HepG2 (cell line): ENCODE measurements around the gene ARL6. TPM values are rescaled to one million over a fixed set of nuclear protein-coding genes. Genes with fewer than 3 reads are reported as not detected.

Experiments used
- ATAC-seq: fragments of 200-7000 bp; cut with Tn5 transposase; 3 replicates; pipeline ENCODE4 v1.9.1; 2020; ENCODE audit warnings: mild to moderate bottlenecking, moderate library complexity
- BruUV-seq: library from RNA; stranded (reverse); fragments of 400-500 nt; replicated peaks from 2 replicates; lab custom pipeline; 2021; lab: Mats Ljungman, UMichigan
- CTCF ChIA-PET: fragments of 300-600 bp; formaldehyde crosslinking; extraction: SDS; loops from one replicate; lab custom pipeline; 2021; ENCODE audit warnings: low total read pairs, inconsistent platforms, low intra/inter-chr PET ratio; lab: Yijun Ruan, JAX
- POLR2A ChIA-PET: fragments of 350-600 bp; sonication (Branson Sonifier 250); formaldehyde crosslinking; loops from one replicate; lab custom pipeline; 2020; ENCODE audit warnings: antibody characterized with exemption, inconsistent platforms; lab: Yijun Ruan, JAX
- DNase-seq: peaks from one replicate; pipeline ENCODE4 v3.0.0-alpha.2; 2015; ENCODE audit warnings: low spot score
- FAIRE-seq: peaks from 3 replicates; lab custom pipeline; 2011; peaks lifted over from hg19 to GRCh38; lab: Jason Lieb, UNC
- H2AFZ ChIP-seq: one replicate; pipeline ENCODE4 v1.6.1; 2011; ENCODE audit warnings: low read length, inconsistent platforms
- H3K27ac ChIP-seq: fragments of 300-600 bp; 3 replicates; pipeline ENCODE4 v1.8.0; 2011; ENCODE audit warnings: mixed run types, mild to moderate bottlenecking, mixed read lengths, low read length, inconsistent platforms; ENCODE audit not compliant: insufficient read depth; ENCODE audit errors: extremely low read length
- H3K27me3 ChIP-seq, 2 experiments: fragments of 200-600 bp in 1 of 2; 2 replicates in 1 of 2; 3 replicates in 1 of 2; pipeline versions ENCODE4 v1.6.0 to v1.8.0; 2011; ENCODE audit warnings: low read length in 2 of 2, mild to moderate bottlenecking in 2 of 2, moderate library complexity in 2 of 2, inconsistent platforms in 1 of 2; ENCODE audit not compliant: insufficient read depth in 2 of 2, control insufficient read depth in 1 of 2
- H3K36me3 ChIP-seq, 2 experiments: fragments of 200-600 bp in 1 of 2; replicated peaks in 1 of 2; 2 replicates in 1 of 2; 3 replicates in 1 of 2; pipeline versions ENCODE4 v1.5.1 to v1.8.0; 2011; ENCODE audit warnings: low read length in 2 of 2, inconsistent platforms in 1 of 2; ENCODE audit not compliant: insufficient read depth in 2 of 2, control insufficient read depth in 1 of 2
- H3K4me1 ChIP-seq: 2 replicates; pipeline ENCODE4 v1.5.1; 2012; ENCODE audit warnings: low read length, inconsistent platforms; ENCODE audit not compliant: insufficient read depth
- H3K4me2 ChIP-seq: 2 replicates; pipeline ENCODE4 v1.6.0; 2011; ENCODE audit warnings: low read depth, low read length, inconsistent platforms
- H3K4me3 ChIP-seq, 3 experiments: fragments of 200-600 bp in 1 of 3; sonication (generic), shearing (Covaris generic) in 1 of 3; replicated peaks in 1 of 3; 2 replicates each; pipeline ENCODE4 v1.5.1; 2011 to 2016; ENCODE audit warnings: low read length in 3 of 3, inconsistent platforms in 2 of 3, low read depth in 2 of 3, mild to moderate bottlenecking in 2 of 3, control low read depth in 1 of 3, mixed read lengths in 1 of 3; ENCODE audit not compliant: insufficient read depth in 1 of 3
- H3K79me2 ChIP-seq: one replicate; pipeline ENCODE4 v1.6.1; 2011; ENCODE audit warnings: low read length, inconsistent platforms; ENCODE audit not compliant: insufficient read depth
- H3K9ac ChIP-seq: 2 replicates; pipeline ENCODE4 v1.6.0; 2011; ENCODE audit warnings: mild to moderate bottlenecking, low read depth, low read length, inconsistent platforms; ENCODE audit not compliant: insufficient read depth
- H3K9me3 ChIP-seq: 2 replicates; pipeline ENCODE4 v1.5.1; 2012; ENCODE audit warnings: mild to moderate bottlenecking, low read length
- H4K20me1 ChIP-seq: 2 replicates; pipeline ENCODE4 v1.6.0; 2011; ENCODE audit warnings: inconsistent platforms, mild to moderate bottlenecking, low read length, moderate library complexity; ENCODE audit not compliant: insufficient read depth
- GPN1 ChIP-seq: sonication (generic); formaldehyde crosslinking; IDR thresholded peaks from 2 replicates; pipeline ENCODE4 v1.5.1; 2020; ENCODE audit warnings: missing genetic modification reagents, borderline replicate concordance
- HIVEP1 ChIP-seq: sonication (generic); formaldehyde crosslinking; IDR thresholded peaks from 2 replicates; pipeline ENCODE4 v1.4.0; 2020; ENCODE audit warnings: mild to moderate bottlenecking, missing genetic modification reagents
- JUN ChIP-seq: sonication (generic); formaldehyde crosslinking; IDR thresholded peaks from 2 replicates; pipeline ENCODE4 v1.4.0; 2020; ENCODE audit warnings: mild to moderate bottlenecking, missing genetic modification reagents
- MAFK ChIP-seq, 2 experiments: IDR thresholded peaks in 1 of 2; conservative IDR thresholded peaks in 1 of 2; 2 replicates each; pipeline ENCODE4 v1.6.1; 2011; ENCODE audit warnings: improper control_type of control experiment in 2 of 2, low read length in 2 of 2
- POLR2G ChIP-seq: fragments of 200-400 bp; formaldehyde crosslinking; IDR thresholded peaks from 2 replicates; pipeline ENCODE4 v1.6.1; 2018; ENCODE audit warnings: mild to moderate bottlenecking, low read depth, low read length, moderate library complexity
- RELA ChIP-seq: sonication (generic); formaldehyde crosslinking; IDR thresholded peaks from 2 replicates; pipeline ENCODE4 v1.4.0; 2020; ENCODE audit warnings: missing genetic modification reagents
- SP1 ChIP-seq, 2 experiments: fragments of 450-650 bp in 1 of 2; sonication (generic) in 1 of 2; formaldehyde crosslinking in 1 of 2; IDR thresholded peaks; 2 replicates each; pipeline versions ENCODE4 v1.4.0 to v1.6.1; 2016 to 2020; ENCODE audit warnings: missing genetic modification reagents in 1 of 2
- TCF7 ChIP-seq: sonication (generic); IDR thresholded peaks from 2 replicates; pipeline ENCODE4 v1.6.1; 2016; ENCODE audit warnings: antibody characterized with exemption, low read depth
- ZBTB14 ChIP-seq: sonication (generic); formaldehyde crosslinking; IDR thresholded peaks from 2 replicates; pipeline ENCODE4 v1.4.0; 2020; ENCODE audit warnings: missing genetic modification reagents
- ZNF407 ChIP-seq: sonication (generic); formaldehyde crosslinking; IDR thresholded peaks from one replicate; pipeline ENCODE4 v1.5.1; 2020; ENCODE audit warnings: mild to moderate bottlenecking, missing genetic modification reagents; ENCODE audit errors: not compliant biosample characterization
- ZNF569 ChIP-seq: sonication (generic); formaldehyde crosslinking; IDR thresholded peaks from 2 replicates; pipeline ENCODE4 v1.5.0; 2020; ENCODE audit warnings: mild to moderate bottlenecking, missing genetic modification reagents, moderate library complexity, borderline replicate concordance
- ZNF788 ChIP-seq: sonication (generic); formaldehyde crosslinking; IDR thresholded peaks from 2 replicates; pipeline ENCODE4 v1.5.0; 2020; ENCODE audit warnings: mild to moderate bottlenecking, missing genetic modification reagents, borderline replicate concordance
- WGBS: methylation state at CpG from one replicate; pipeline ENCODE4 v1.1.6; 2017; ENCODE audit warnings: low lambda C conversion rate; 5-methylcytosine and 5-hydroxymethylcytosine counted together
- in situ Hi-C: cut with HindIII; loops from 2 replicates; pipeline ENCODE4 v1.10.0; 2017; ENCODE audit warnings: low pct_unique_long_range_greater_than_20kb; ENCODE audit not compliant: extremely low pct_ligation_motif_present
- intact Hi-C: fragments of 100-400 bp; cut with micrococcal nuclease; formaldehyde crosslinking; loops from one replicate; pipeline ENCODE4 v1.10.0; 2022; ENCODE audit not compliant: unreplicated experiment
- polyA plus RNA-seq, 8 experiments: library from polyadenylated mRNA; depleted of rRNA in 3 of 8; stranded (reverse) in 7 of 8; unstranded in 1 of 8; fragments of >200 nt; fragmentation: Illumina TruSeq in 4 of 8; extraction: Trizol in 4 of 8; gene quantifications; 2 replicates each; pipeline versions ENCODE4 v1.2.1 to v1.2.3, GENCODE V29; 2011 to 2016; ENCODE audit warnings: low read depth in 4 of 8, missing spikeins in 1 of 8, mixed read lengths in 1 of 8; ENCODE audit not compliant: insufficient read depth in 1 of 8
- total RNA-seq, 5 experiments: library from RNA; depleted of rRNA; stranded (reverse); fragments of >200 nt; fragmentation: Illumina TruSeq; extraction: Trizol; gene quantifications; 2 replicates each; pipeline ENCODE4 v1.2.3, GENCODE V29; 2016; ENCODE audit warnings: low read depth in 1 of 5
- TF ChIP-seq, protein P1 (sequence below): sonication (generic); formaldehyde crosslinking; IDR thresholded peaks from 2 replicates; pipeline ENCODE4 v1.4.0; 2020; ENCODE audit warnings: missing genetic modification reagents

The ARL6 gene
- total and polyA plus RNA-seq, 2 of the 13 experiments (the other 11 are each of a cell fraction or from before 2014, with no cell fraction given), result 1.3 to 3.7 TPM

DNA sequence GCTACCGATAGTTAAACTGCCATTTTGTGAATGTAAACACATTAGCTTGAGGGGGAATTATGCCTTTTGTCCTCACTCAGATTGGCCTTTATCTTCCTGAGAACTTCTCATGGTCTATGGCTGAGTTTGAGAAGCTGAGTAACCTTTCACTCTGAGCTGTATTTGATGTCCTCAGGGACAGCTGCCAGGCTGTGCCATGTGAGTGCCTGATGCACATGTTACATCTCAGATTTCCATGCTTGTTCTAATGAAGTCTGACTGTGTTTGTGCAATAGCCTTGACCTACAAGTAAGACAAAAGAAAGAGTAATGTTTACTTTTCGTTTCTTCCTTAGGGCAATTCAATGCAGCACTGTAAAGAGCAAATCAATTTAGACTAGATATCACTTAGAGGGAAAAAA lies 44.1 kb upstream of the ARL6 start:
- in situ Hi-C loops, result no loop called here
- TF ChIP-seq MAFK (conservative IDR thresholded peaks at IDR 0.05 in 1 of 2, IDR thresholded peaks at IDR 0.05 in 1 of 2; ENCODE audit: low read length in 2 of 2) (no peak), ZNF788 (CRISPR knock-in tag) (no peak), RELA (CRISPR knock-in tag) (no peak), ZBTB14 (no peak), TCF7 (no peak), JUN (no peak), HIVEP1 (CRISPR knock-in tag) (no peak), POLR2G (no peak), SP1 (IDR thresholded peaks at IDR 0.05) (no peak), SP1 (CRISPR knock-in tag; IDR thresholded peaks at IDR 0.05) (no peak), ZNF569 (no peak), ZNF407 (CRISPR knock-in tag) (no peak), GPN1 (CRISPR knock-in tag) (no peak)
- TF ChIP-seq, protein P1, sequence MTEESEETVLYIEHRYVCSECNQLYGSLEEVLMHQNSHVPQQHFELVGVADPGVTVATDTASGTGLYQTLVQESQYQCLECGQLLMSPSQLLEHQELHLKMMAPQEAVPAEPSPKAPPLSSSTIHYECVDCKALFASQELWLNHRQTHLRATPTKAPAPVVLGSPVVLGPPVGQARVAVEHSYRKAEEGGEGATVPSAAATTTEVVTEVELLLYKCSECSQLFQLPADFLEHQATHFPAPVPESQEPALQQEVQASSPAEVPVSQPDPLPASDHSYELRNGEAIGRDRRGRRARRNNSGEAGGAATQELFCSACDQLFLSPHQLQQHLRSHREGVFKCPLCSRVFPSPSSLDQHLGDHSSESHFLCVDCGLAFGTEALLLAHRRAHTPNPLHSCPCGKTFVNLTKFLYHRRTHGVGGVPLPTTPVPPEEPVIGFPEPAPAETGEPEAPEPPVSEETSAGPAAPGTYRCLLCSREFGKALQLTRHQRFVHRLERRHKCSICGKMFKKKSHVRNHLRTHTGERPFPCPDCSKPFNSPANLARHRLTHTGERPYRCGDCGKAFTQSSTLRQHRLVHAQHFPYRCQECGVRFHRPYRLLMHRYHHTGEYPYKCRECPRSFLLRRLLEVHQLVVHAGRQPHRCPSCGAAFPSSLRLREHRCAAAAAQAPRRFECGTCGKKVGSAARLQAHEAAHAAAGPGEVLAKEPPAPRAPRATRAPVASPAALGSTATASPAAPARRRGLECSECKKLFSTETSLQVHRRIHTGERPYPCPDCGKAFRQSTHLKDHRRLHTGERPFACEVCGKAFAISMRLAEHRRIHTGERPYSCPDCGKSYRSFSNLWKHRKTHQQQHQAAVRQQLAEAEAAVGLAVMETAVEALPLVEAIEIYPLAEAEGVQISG, result no peak

More for the DNA sequence above, 44.1 kb upstream of the ARL6 start:
- Histone ChIP-seq H3K9me3 (no peaks in the 10 kb centered on the region), H3K27ac (no peak overlapping the region), H3K36me3 (no peaks in the 10 kb centered on the region), H3K9ac (no peak overlapping the region), H3K27me3 (no peaks in the 10 kb centered on the region), H3K4me2 (no peak overlapping the region), H2AFZ (no peak overlapping the region), H3K4me3 (no peak overlapping the region), H3K4me1 (peaks cover 9% of the 10 kb centered on the region; the same call in 1 of the 2 replicates), H4K20me1 (no peaks in the 10 kb centered on the region), H3K79me2 (no peaks in the 10 kb centered on the region)
- DNase-seq, result no peak
- 9% methylated on average over 2 of the region's 2 CpGs for WGBS
- POLR2A ChIA-PET, result no interaction called here
- no peak for FAIRE-seq
- CTCF ChIA-PET, result no interaction called here
- BruUV-seq, result no TSS peak
- intact Hi-C loops, result no loop called here
- ATAC-seq, result no peak
